GM21526 (cell line): ENCODE measurements around the gene HIVEP3.

Experiments
- ATAC-seq: cut with Tn5 transposase; IDR thresholded peaks from one replicate; pipeline ENCODE4 v1.9.1; 2021; ENCODE audit warnings: moderate library complexity; ENCODE audit not compliant: unreplicated experiment, low FRiP score

The HIVEP3 gene

GRCh38 chr1:41547781-41548560 is 370.8 kb downstream of the HIVEP3 start:
- no peak for ATAC-seq

DNA sequence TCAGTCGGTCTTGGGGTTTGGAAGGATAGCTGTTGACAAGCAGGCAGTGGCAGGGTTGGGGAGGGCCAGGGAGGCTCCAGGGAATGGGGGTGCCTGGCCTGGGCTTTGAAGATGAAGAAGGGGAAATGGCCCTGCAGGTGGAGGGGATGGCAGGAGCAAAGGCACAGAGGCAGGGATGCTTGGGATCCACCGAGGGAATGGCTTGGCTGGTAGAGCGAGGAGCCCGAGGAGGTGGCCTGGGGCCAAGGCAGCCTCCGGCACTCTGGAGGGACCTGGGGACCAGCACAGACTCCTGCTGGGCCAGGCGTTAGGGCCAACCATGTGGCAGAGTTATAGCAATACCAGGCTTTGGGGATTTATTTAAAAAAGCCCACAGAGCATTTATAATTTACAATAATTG is 371.4 kb downstream of the HIVEP3 start:
- no peak for ATAC-seq

DNA sequence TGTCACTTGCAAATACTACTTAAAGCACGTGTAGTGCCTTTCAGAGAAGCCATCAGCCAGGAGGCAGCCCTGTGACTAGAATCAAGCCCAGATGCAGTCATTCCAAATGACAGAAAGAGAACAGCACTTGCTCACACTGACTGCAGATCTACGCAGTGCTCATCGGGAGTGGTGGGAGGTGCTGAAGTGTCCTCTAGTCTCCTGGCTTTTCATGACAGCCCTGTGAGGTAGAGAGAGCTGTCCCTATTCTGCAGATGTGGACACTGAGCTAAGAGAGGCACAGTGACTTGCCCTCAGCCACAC is 371.9 kb downstream of the HIVEP3 start:
- ATAC-seq: no peak

- ATAC-seq: no peak
Observed at GRCh38 chr1:41545996-41546832, 372.5 kb downstream of the HIVEP3 start.

- no peak for ATAC-seq
Observed at GRCh38 chr1:41542196-41542930, 376.4 kb downstream of the HIVEP3 start.

GRCh38 chr1:41541592-41541952 is 377.1 kb downstream of the HIVEP3 start:
- ATAC-seq: no peak

DNA sequence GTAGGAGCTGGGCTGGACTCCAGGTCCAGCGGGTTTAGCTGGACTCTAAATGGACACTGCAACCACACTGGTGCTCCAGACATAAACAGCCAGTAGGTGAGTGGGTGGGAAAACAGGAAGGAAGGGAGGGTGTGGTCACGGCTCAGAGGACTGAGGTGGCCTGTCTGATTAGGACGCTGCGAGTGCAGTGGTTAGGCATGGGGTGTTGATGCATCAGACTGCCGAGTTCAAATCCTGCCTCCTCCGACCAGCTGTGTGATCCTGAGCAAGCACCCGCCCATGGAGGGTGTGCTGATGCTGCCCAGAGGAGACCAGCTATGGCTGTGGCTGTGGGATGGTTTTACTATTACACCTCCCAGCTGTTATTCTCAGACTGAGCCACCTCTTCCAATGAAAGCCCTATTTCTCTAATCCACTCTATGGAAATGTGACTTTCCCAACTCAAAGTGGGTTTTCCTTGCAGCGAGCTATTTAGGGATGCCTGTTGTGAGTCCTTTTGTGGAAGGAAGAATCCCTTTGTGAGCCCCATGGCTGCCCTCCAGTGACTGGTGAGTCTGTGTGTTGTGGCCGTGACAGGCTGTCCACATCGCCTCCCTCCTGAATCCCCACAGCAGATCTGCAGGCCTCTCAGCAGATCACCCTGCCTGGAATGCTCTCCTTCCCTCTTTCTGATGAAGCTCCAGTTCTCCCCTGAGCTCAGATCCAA is 377.7 kb downstream of the HIVEP3 start:
- ATAC-seq: no peak

DNA sequence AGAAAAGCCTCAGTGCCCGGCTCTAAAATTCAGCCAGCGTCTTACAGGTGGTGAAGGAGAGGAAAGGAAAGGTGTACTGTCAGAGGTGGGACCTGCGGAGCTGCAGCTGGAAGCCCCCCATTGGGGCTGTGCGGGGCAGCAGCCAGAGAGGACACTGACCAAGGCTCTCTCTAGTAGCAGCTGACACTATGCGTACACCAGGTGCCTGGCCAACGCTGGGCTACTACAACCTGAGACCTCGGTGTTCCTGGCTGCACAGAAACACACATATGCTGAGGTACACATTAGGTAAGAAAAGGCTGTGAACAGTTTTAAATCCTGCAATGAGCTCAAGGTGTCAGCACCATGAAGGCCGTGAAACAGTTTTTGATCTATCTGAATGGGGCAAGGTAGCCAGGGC is 378.7 kb downstream of the HIVEP3 start:
- no peak for ATAC-seq

- no peak for ATAC-seq
Observed at GRCh38 chr1:41539418-41539805, 379.3 kb downstream of the HIVEP3 start.

- ATAC-seq: no peak
Observed at GRCh38 chr1:41538741-41539417, 379.8 kb downstream of the HIVEP3 start.

GRCh38 chr1:41537788-41538351 is 380.9 kb downstream of the HIVEP3 start:
- ATAC-seq: no peak

DNA sequence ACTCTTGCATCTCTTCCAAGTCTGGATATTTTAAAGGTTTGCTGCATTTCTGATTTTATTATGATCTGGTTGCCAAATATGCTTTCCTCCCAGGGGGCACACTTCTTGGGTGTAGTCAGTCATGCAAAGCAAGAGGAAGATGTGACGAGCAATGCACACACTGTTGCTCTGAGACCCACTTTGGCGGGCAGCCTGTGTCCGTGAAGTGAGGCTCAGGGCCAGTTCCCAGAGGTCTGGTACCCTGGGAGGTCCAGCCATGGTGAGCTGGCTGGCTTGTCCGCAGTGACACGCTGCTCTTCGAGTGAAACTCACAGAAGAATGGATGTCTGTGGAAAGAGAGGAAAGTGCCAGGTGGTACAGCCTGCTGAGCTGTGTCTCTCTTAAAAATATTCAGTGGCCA is 381.5 kb downstream of the HIVEP3 start:
- no peak for ATAC-seq

DNA sequence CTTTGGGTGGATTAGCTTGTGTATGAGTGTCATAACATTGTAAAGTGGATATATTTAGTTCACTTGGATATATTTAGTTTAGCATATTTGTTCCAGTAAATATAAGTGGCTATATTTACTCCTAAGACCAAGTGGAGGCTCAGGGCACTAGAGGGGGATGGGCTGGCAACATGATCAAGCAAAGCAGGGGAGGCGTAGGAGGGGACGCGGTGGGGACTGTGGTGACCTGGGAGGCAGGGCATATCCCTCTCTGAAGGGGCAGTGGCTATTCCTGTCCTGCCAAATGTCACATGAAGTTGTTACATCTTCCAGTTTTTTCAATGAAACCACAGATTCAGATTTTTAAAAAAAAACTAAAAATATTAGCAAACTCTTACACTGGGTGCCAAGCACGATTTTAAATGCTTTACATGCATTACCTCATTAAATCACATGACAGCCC is 382.3 kb downstream of the HIVEP3 start:
- no peak for ATAC-seq

GRCh38 chr1:41535716-41536115 is 383.0 kb downstream of the HIVEP3 start:
- ATAC-seq: no peak

DNA sequence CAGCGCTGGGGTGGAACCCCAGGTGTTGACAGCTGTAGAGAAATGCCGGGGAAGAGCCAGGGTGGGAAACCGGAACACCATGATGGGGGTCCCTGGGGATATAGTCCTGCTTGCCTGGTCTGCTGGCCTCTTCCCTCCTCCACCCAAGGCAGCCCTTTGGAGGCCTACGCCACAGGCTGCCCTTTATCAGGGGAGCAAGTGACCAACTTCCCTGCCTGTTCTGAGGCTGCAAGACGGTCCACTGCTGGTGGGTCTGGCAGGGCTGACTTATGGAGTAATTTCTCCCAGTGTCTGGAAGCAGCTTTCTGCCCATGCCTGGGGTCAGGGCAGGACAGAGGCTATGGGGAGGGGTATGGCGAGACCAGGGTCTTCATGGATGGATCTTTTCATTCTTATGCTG is 383.4 kb downstream of the HIVEP3 start:
- no peak for ATAC-seq

GRCh38 chr1:41534181-41535076 is 384.3 kb downstream of the HIVEP3 start:
- no peak for ATAC-seq

GRCh38 chr1:41533731-41534080 is 385.0 kb downstream of the HIVEP3 start:
- no peak for ATAC-seq

- no peak for ATAC-seq
Observed at GRCh38 chr1:41533016-41533730, 385.5 kb downstream of the HIVEP3 start.
